NCI-H526 treated with DMSO at 0.1 percent for 48 hours (cell line): ENCODE data around the gene NOC3L.
A peak's percentile ranks its signal among the peaks of the same experiment; 100 is the strongest.
"Not testable (repeated sequence)": the region's sequence is repeated elsewhere in the genome, so short reads cannot be mapped to it uniquely, and the experiment has no call there.

Experiments
- DNase-seq: peaks from one replicate; lab custom pipeline; 2025; lab: John Stamatoyannopoulos, UW

Gene NOC3L

GRCh38 chr10:94363251-94363565 lies 469 bp upstream of the NOC3L start:
- no peak for DNase-seq

DNA sequence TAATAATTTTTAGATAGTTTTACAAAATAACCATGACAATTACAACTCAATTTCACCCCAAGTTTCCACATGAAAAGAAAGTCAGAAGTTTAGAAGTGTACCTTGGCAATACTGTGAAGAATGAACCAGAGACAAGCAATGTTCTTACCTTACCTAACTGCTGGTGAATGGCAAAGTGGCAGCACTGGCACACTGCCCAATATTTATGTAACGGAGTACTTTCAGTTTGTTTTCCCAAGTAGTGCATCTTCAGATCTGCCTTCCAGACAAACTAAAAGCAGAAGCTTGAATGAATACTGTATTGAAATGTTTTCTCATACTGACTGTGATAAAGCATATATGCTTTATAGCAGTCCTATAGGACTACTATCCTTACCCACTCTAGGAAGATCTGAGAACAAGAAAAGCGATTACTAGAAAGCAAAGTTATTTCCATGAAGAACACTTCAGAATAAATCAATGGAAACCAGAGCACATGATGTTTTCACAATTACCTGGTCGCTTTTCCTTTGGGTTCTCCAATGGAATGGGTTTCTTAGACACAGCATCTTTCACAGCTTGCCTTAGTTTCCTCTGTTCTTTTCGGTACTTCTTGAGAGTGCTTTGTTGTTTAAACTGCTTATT lies 1.5 kb downstream of the NOC3L start:
- DNase-seq, result no peak

DNA sequence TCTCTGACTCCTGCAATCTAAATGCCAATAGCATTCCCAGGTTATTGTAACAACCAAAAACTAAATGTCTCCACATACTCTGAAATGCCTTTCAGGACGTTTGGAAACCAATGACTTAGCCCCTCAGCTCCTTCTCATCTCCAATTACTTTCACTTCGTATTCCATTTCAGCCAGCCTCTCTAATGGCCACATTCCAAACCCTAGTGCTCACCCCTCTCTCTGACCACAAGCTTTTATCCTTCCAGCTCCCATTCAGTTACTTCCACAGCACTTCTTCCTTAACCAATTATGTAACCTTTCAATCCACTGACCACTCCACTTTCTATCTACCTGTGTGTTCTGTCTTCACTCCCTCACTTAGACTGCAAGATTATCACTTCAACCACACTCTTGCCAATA lies 4.3 kb downstream of the NOC3L start:
- DNase-seq, result no peak

GRCh38 chr10:94357193-94357592 lies 5.5 kb downstream of the NOC3L start:
- DNase-seq, result no peak

- DNase-seq, result no peak
Measured at GRCh38 chr10:94355841-94356240, 6.9 kb downstream of the NOC3L start.

- DNase-seq, result no peak
Measured at GRCh38 chr10:94353336-94353735, 9.4 kb downstream of the NOC3L start.

DNA sequence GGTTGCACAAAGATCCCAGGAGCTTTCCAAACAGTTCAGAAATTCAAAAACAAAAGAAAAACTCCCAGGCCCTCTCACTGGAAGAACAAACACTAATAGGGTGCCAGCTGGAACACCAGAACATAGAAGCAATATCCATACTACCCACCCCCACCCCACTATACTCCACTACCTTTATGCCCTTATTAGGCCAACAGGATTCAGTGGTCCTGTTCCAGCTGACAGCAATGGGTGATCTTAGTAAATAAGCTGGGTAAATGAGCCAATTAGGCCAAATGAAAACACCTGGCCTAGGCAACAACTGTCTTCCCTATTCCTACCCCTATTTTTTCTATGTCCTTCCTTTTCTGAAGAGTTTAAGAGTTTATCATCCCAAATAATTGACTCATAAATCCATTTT lies 11.7 kb downstream of the NOC3L start:
- DNase-seq, result no peak

DNA sequence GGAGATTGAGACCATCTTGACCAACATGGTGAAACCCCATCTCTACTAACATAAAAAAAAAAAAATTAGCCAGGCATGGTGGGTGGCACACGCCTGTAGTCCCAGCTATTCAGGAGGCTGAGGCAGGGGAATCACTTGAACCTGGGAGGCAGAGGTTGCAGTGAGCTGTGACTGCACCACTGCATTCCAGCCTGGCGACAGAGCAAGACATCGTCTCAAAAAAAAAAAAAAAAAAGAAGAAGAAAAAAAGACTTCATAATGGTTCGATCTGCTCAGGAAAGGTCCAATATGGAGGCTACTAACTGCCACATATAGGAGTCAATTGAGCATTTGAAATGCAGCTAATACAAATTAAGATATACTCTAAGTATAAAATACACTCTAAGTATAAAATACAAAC lies 12.2 kb downstream of the NOC3L start:
- DNase-seq, result not testable (repeated sequence)

DNA sequence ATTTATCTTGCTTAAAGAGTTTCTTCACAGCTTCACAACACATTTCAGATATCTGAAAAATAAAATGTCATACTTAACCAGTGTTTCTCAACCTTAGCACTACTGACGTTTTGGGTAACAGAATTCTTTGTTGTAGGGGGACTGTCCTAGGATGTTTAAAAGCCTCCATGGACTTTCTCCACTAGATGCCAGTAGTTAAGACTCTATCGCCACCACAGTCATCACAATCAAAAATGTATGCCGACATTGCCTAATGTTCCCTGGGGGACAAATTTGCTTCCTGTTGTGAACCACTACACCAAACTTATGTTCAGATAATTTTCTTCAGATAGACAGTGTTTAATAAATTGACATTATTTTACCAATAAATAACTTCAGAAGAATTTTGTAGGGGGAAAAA lies 13.4 kb downstream of the NOC3L start:
- DNase-seq, result no peak

DNA sequence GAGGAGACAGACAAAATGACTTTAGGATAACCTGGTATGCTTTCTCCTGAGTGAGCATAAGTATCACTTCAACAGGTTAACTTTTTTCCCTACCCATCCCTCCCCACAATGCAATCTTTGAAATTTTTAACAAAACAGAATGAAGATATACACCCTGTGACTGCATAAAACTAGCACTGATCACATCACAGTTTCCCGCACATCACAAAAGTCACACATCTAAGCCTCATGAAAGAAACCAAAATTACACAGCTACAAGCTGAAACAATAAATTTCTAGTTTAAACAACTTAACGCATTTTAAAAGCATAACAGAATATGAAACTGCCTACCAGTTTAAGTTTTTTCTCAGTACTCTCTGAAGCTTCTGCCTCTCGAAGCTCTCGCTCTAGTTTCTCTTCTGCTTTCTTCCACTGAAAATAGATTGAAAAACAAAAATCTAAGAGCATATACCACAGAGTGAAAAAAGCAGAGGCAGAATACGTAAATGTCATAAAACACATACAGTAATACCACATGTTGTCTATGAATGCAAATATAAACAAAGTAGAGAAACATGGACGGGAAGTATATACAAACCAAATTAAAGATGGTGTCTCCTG lies 18.1 kb downstream of the NOC3L start:
- DNase-seq, result no peak

DNA sequence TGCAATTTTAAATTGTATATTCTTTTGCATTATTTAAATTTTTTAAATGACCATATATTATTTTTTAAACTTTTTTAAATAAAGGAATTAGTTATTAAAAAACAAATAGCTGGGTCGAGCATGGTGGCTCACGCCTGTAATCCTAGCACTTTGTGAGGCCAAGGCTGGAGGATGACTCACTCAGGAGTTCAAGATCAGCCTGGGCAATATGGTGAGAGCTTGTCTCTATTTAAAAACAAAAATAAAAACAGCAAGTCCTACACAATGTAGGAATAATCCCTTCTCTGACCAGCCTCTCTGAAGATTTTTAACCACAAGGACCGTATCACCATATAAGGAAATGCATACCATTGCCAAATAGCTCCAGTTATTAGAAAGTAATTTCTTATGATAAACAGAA lies 19.6 kb downstream of the NOC3L start:
- no peak for DNase-seq

DNA sequence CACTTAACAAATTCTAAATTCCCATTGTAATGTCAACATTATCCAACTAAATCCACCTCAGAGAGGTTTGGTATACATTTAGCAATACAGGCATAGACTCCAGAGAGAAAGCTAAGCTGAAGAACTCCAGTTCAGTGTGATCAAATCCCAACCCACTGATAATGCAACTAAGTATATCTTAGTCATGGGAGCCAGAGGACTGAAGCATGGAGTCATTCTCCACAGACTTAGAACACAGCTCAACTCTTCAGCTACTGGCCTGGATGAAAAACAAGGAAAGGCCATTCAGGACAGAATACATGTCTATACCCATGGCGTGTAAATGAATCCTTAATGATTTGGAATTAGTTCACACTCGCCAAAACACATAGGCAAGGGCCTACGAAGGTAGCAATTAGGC lies 27.9 kb downstream of the NOC3L start:
- DNase-seq, result no peak

- DNase-seq, result no peak
Measured at GRCh38 chr10:94333051-94333450, 29.7 kb downstream of the NOC3L start.

- no peak for DNase-seq
Measured at GRCh38 chr10:94328613-94329012, 34.1 kb downstream of the NOC3L start.

GRCh38 chr10:94327649-94328048 lies 35.1 kb downstream of the NOC3L start:
- DNase-seq, result no peak

DNA sequence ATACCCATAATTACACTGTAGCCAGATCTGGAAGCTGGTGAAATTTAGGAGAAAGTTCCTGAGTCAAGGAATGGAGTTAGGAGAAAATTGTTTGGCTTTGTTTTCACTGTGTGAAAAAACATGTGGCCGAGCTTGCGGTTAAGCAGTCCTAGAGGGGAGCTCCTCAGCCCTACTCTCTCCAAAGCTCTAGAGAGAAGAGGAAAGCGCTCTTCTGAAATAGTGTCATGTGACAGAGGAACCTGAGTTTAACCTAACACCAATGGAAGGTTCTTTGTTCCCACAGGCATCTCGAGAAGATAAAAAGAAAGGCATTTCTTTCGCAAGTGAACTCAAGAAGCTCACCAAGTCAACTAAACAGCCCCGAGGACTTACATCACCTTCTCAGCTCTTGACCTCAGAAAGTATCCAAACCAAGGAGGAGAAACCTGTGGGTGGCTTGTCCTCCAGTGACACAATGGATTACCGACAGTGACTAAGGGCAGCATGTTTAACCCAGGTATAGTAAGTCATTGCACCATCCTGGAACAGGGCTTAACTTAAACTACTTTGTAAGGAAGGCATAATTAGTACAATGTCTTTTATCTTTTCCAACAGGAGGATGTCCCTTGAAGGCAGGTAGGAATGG lies 38.0 kb downstream of the NOC3L start:
- no peak for DNase-seq

DNA sequence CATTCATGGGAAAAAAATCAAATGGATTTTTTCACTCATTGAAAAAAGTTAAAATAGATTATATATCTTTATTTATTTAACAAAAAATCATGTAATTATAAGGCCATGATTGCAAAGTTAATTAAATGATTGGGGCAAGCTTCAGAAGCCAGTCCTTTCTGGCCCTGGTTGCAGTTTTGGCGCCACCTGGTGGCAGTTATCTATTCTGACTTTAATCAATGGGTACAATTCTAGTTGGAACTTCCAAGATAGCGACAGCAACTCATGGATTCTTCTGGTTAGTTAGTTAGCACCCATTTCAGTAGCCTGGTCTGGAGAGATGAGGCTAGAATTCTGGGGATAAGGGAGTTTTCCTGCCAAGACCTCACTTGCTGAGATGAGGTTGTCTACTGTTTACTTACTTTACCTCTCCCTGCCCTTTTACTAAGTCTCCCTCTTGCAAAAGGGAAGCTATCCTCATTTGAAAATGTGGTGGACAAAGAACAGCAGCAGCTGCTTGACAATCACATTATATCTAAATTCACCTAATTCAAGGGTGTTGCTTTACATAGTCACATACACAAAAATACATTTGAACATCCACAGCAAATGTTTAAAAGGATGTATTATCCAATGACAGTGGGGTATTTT lies 42.3 kb downstream of the NOC3L start:
- peak; percentile 13 for DNase-seq

- DNase-seq, result no peak
Measured at GRCh38 chr10:94316560-94316959, 46.2 kb downstream of the NOC3L start.

DNA sequence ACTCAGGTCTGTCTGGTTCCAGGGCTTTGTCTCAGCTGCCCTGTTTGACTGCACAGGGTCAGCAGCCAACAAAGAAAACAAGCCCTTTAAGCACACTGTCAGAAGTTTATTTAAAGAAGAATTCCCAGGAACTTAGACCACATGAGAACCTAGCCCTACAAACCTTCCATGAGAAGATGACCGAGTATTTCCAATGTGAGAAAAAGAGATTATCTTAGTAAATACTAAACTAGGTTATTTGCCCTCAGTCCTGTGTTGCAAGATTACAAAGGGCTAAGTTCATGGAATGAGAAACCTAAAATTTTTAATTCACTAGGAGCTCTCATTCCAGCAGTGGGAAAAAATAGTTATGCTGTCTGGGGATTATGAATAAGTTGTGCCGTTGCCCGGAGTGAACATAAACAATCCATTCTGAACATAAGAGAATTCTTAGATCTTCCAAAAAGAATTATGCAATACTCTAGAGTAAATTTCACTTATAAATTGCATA lies 46.7 kb downstream of the NOC3L start:
- no peak for DNase-seq

GRCh38 chr10:94315024-94315451 lies 47.7 kb downstream of the NOC3L start:
- DNase-seq, result no peak

DNA sequence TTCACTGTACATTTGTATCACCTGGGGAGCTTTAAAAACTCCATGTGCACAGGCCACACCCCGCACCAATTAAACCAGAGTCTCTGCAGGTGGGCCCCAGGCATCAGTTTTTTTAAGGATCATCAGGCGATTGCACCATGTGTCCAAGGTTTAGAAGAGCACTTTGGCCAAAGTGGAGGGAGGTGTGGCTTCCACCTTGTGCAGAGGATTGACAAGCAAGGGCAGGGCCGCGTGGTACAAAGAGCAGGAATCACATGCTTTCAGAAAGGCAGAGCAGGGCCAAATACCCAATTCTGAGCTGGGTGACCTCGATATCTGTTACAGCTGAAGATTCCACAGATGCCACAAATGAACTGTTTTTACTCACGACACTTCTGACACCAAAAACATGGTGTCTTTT lies 52.4 kb downstream of the NOC3L start:
- DNase-seq, result no peak

- no peak for DNase-seq
Measured at GRCh38 chr10:94308866-94309265, 53.9 kb downstream of the NOC3L start.

- no peak for DNase-seq
Measured at GRCh38 chr10:94307046-94307615, 55.6 kb downstream of the NOC3L start.
